Small intestine (tissue), 7 donors: ENCODE data around the gene RHOH. TPM values are rescaled to one million over a fixed set of nuclear protein-coding genes. Genes with fewer than 3 reads are reported as not detected.
"Not testable (repeated sequence)": the region's sequence is repeated elsewhere in the genome, so short reads cannot be mapped to it uniquely, and the experiment has no call there.

ENCODE experiments used
- DNase-seq, 2 donors: peaks; one replicate each; pipeline versions ENCODE4 v3.0.0 to v3.0.0-alpha.2; 2013
- FAIRE-seq: peaks from 2 replicates; lab custom pipeline; 2012; peaks lifted over from hg19 to GRCh38; lab: Jason Lieb, UNC
- H3K27ac ChIP-seq, 3 donors: one replicate each; pipeline ENCODE4 v1.5.1; 2013; ENCODE audit warnings: low read length in 2 of 3, mild to moderate bottlenecking in 2 of 3, control low read depth in 1 of 3, inconsistent platforms in 1 of 3, low read depth in 1 of 3, moderate library complexity in 1 of 3
- H3K27me3 ChIP-seq, 3 donors: one replicate each; pipeline ENCODE4 v1.6.1; 2013; ENCODE audit warnings: low read length in 3 of 3, inconsistent platforms in 1 of 3; ENCODE audit not compliant: control insufficient read depth in 3 of 3, insufficient read depth in 3 of 3
- H3K36me3 ChIP-seq, 3 donors: one replicate each; pipeline ENCODE4 v1.6.1; 2013; ENCODE audit warnings: low read length in 3 of 3, inconsistent platforms in 1 of 3, low read depth in 1 of 3, mild to moderate bottlenecking in 1 of 3, moderate library complexity in 1 of 3; ENCODE audit not compliant: control insufficient read depth in 3 of 3, insufficient read depth in 2 of 3
- H3K4me1 ChIP-seq, 3 donors: one replicate each; pipeline ENCODE4 v1.6.1; 2013; ENCODE audit warnings: low read length in 2 of 3, inconsistent platforms in 1 of 3, low read depth in 1 of 3, mild to moderate bottlenecking in 1 of 3, moderate library complexity in 1 of 3; ENCODE audit not compliant: control insufficient read depth in 3 of 3, insufficient read depth in 2 of 3
- H3K4me3 ChIP-seq, 3 donors: one replicate each; pipeline ENCODE4 v1.5.1; 2013; ENCODE audit warnings: low read length in 3 of 3, control low read depth in 1 of 3, inconsistent platforms in 1 of 3, low read depth in 1 of 3, mild to moderate bottlenecking in 1 of 3, moderate library complexity in 1 of 3
- H3K9me3 ChIP-seq, 2 donors: one replicate each; pipeline ENCODE4 v1.6.1; 2013; ENCODE audit warnings: low read depth in 1 of 2, low read length in 1 of 2; ENCODE audit not compliant: control insufficient read depth in 2 of 2, insufficient read depth in 1 of 2
- WGBS, 3 donors: extraction: QIAGEN DNeasy Blood & Tissue Kit; methylation state at CpG; one replicate each; pipeline ENCODE4 v1.1.7; 2013; 5-methylcytosine and 5-hydroxymethylcytosine counted together
- polyA plus RNA-seq, 4 donors: library from polyadenylated mRNA; stranded (reverse) in 3 of 4; unstranded in 1 of 4; fragments of 200-250 nt in 3 of 4; fragments of 120-200 nt in 1 of 4; gene quantifications; one replicate each; pipeline versions ENCODE4 v1.2.1 to v1.2.3, GENCODE V29; 2013
- donor health status: healthy with polysubstance abuse.
- donor health status: control.
- donor health status: control.
- donor health status: Bipolar disorder and iron deficiency.
- donor health status: healthy.

RHOH gene
- polyA plus RNA-seq, 4 donors = 2.9 to 11.6 (median 3.7) TPM

- DNase-seq (no peak), FAIRE-seq (no peak)
- 86 to 94% (median 92%) methylated on average over 8 of the region's 8 CpGs for WGBS, 3 donors
- Histone ChIP-seq H3K4me1 (no peaks in the 10 kb centered on the region), H3K27me3 (no peaks in the 10 kb centered on the region), H3K36me3 (no peaks in the 10 kb centered on the region), H3K9me3 (no peaks in the 10 kb centered on the region), H3K4me3 (no peak overlapping the region), H3K27ac (no peak overlapping the region)
These were observed 91.7 kb downstream of the RHOH start for GRCh38 chr4:40288566-40288965.

- no peak overlapping the region for H3K4me3 ChIP-seq
- FAIRE-seq = no peak
- WGBS, 3 donors = 30 to 50% (median 35%) methylated on average over 7 of the region's 7 CpGs
These were observed 92.7 kb downstream of the RHOH start for GRCh38 chr4:40289366-40290188.

DNA sequence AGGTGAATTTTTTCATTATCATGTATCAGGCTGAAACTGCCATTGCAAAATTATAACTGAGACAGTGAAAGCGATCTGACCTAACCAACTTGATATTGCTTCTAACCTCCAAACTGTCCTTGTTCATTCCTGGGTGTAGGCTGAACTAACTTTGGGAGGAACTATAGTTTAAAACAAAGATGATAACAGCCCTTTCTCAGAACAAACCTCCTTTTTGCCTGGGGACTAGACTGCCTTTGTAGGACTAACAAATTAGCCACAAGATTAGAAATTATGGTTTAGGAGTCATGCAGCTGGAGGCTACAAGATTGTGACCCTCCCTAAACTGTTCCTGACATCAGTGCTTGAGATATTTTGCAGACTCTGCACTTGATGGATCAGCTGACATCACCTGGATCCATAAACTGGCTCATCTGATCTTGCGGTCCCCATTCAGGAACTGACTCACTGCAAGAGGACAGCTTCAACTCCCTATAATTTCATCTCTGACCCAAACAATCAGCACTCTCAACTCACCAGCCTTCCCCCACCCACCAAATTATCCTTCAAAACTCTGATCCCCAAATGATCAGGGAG is 93.9 kb downstream of the RHOH start:
- DNase-seq, H3K4me1 ChIP-seq, H3K27ac ChIP-seq, H3K27me3 ChIP-seq, H3K36me3 ChIP-seq, H3K9me3 ChIP-seq, H3K4me3 ChIP-seq, FAIRE-seq: not testable (repeated sequence)
- WGBS, 3 donors = 83 to 88% (median 85%) methylated on average over 2 of the region's 2 CpGs

More at GRCh38 chr4:40289366-40290188, 92.7 kb downstream of the RHOH start:
- Histone ChIP-seq H3K27ac (peak overlapping the region in 1 of 3 donors; percentile 3), H3K4me1 (no peaks in the 10 kb centered on the region), H3K36me3 (no peaks in the 10 kb centered on the region), H3K9me3 (no peaks in the 10 kb centered on the region), H3K27me3 (no peaks in the 10 kb centered on the region)
- DNase-seq = peak in 1 of 2 donors; percentile 44

GRCh38 chr4:40292313-40292759 is 95.5 kb downstream of the RHOH start:
- Histone ChIP-seq H3K4me3 (no peak overlapping the region), H3K27me3 (no peaks in the 10 kb centered on the region), H3K27ac (no peak overlapping the region), H3K9me3 (peaks cover 3 to 7% of the 10 kb centered on the region in 2 donors), H3K36me3 (no peaks in the 10 kb centered on the region), H3K4me1 (no peaks in the 10 kb centered on the region)
- DNase-seq (no peak), FAIRE-seq (no peak)
- WGBS, 3 donors = 84 to 93% (median 90%) methylated on average over 2 of the region's 2 CpGs

- FAIRE-seq = peak; percentile 49
- WGBS, 3 donors = 87 to 96% (median 89%) methylated on average over 1 of the region's 1 CpG
- no peak for DNase-seq
These were observed 97.5 kb downstream of the RHOH start for GRCh38 chr4:40294339-40294738.

GRCh38 chr4:40295030-40295429 is 98.2 kb downstream of the RHOH start:
- H3K27me3 ChIP-seq, H3K27ac ChIP-seq, H3K4me3 ChIP-seq, H3K4me1 ChIP-seq, H3K36me3 ChIP-seq, FAIRE-seq, DNase-seq, H3K9me3 ChIP-seq: not testable (repeated sequence)

More at GRCh38 chr4:40294339-40294738, 97.5 kb downstream of the RHOH start:
- Histone ChIP-seq H3K27ac (no peak overlapping the region), H3K36me3 (no peaks in the 10 kb centered on the region), H3K27me3 (no peaks in the 10 kb centered on the region), H3K9me3 (peaks cover 3 to 7% of the 10 kb centered on the region in 2 donors), H3K4me3 (no peak overlapping the region), H3K4me1 (no peaks in the 10 kb centered on the region)

DNA sequence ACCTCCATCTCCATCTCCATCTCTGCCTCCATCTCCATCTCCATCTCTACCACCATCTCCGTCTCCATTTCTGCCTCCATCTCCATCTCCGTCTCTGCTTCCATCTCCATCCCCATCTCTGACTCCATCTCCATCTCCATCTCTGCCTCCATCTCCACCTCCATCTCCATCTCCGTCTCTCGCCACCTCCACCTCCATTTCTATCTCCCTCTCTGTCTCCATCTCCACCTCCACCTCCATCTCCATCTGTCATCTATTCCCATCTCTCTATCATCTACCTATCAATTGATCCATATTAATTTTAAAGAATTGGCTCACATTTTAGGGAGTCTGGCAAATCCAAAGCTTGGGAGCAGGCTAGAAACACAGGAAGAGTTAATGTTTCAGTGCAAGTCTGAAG is 98.7 kb downstream of the RHOH start:
- Histone ChIP-seq H3K27me3 (no peaks in the 10 kb centered on the region), H3K4me3 (no peak overlapping the region), H3K4me1 (no peaks in the 10 kb centered on the region), H3K36me3 (no peaks in the 10 kb centered on the region), H3K27ac (no peak overlapping the region), H3K9me3 (peaks cover 3 to 7% of the 10 kb centered on the region in 2 donors)
- WGBS, 3 donors = 95 to 96% (median 96%) methylated on average over 4 of the region's 4 CpGs
- DNase-seq (no peak), FAIRE-seq (no peak)
